Kidney (tissue), 14 donors: ENCODE measurements around the gene NDUFA8. TPM values are rescaled to one million over a fixed set of nuclear protein-coding genes. Genes with fewer than 3 reads are reported as not detected.

Experiments
- DNase-seq, 5 donors: peaks; one replicate each; pipeline ENCODE4 v3.0.0-alpha.2; 2013 to 2020
- FAIRE-seq: peaks from 2 replicates; lab custom pipeline; 2012; peaks lifted over from hg19 to GRCh38; lab: Jason Lieb, UNC
- H3K27ac ChIP-seq, 2 donors: one replicate each; pipeline ENCODE4 v1.7.0; 2013; ENCODE audit warnings: low read depth in 2 of 2, low read length in 2 of 2, inconsistent platforms in 1 of 2
- H3K27me3 ChIP-seq: one replicate; pipeline ENCODE4 v1.7.1; 2013; ENCODE audit warnings: low read length, inconsistent platforms; ENCODE audit not compliant: control insufficient read depth, insufficient read depth
- H3K36me3 ChIP-seq, 3 donors: one replicate each; pipeline versions ENCODE4 v1.7.0 to v1.7.1; 2013; ENCODE audit warnings: low read length in 3 of 3, control low read depth in 1 of 3, inconsistent platforms in 1 of 3; ENCODE audit not compliant: insufficient read depth in 3 of 3, control insufficient read depth in 2 of 3
- H3K4me1 ChIP-seq, 3 donors: one replicate each; pipeline versions ENCODE4 v1.7.0 to v1.7.1; 2013; ENCODE audit warnings: low read length in 3 of 3, inconsistent platforms in 1 of 3, low read depth in 1 of 3; ENCODE audit not compliant: control insufficient read depth in 2 of 3, insufficient read depth in 2 of 3
- H3K4me3 ChIP-seq, 3 donors: one replicate each; pipeline versions ENCODE4 v1.7.0 to v1.8.1; 2013; ENCODE audit warnings: low read length in 3 of 3, control low read depth in 1 of 3, inconsistent platforms in 1 of 3
- H3K9ac ChIP-seq, 3 donors: one replicate each; pipeline versions ENCODE4 v1.7.0 to v1.7.1; 2013; ENCODE audit warnings: low read length in 3 of 3, control low read depth in 1 of 3, inconsistent platforms in 1 of 3
- H3K9me3 ChIP-seq, 3 donors: one replicate each; pipeline versions ENCODE4 v1.7.0 to v1.7.1; 2013; ENCODE audit warnings: low read length in 3 of 3, control low read depth in 1 of 3, inconsistent platforms in 1 of 3; ENCODE audit not compliant: control insufficient read depth in 2 of 3, insufficient read depth in 1 of 3
- intact Hi-C: fragments of 100-400 bp; cut with DNase I; formaldehyde crosslinking; loops from one replicate; pipeline ENCODE4 v1.11.1; 2022
- polyA plus RNA-seq: library from polyadenylated mRNA; stranded (reverse); fragments of 350-450 nt; fragmentation: Illumina TruSeq; extraction: RNeasy Lipid Tissue Mini Kit (QIAGEN cat#74804); gene quantifications from one replicate; pipeline ENCODE4 v1.2.3, GENCODE V29; 2014; ENCODE audit warnings: low read depth, low replicate concordance; ENCODE audit not compliant: insufficient read depth
- total RNA-seq: library from RNA; stranded (reverse); fragmentation: NEBNext Ultra II Directional; extraction: Animal tissue kit (Norgen Biotek cat#: 25700); gene quantifications from one replicate; pipeline ENCODE4 v1.2.1, GENCODE V29; 2021
- TF ChIP-seq, protein P1 (sequence below): IDR thresholded peaks from 3 replicates; pipeline ENCODE4 v1.5.1; 2012; ENCODE audit warnings: mild to moderate bottlenecking, moderate library complexity, borderline replicate concordance; ENCODE audit not compliant: insufficient read depth; ENCODE audit errors: extremely low read depth
- donor health status: control.
- donor health status: control.
- donor health status: control.
- donor health status: control.
- donor health status: control.
- donor health status: DM: yes; HTN: yes; CAD: no.
- donor health status: Normal renal cell carcinoma (clear cell type).

NDUFA8 gene
- total and polyA plus RNA-seq, 2 donors from 2014 or later, result 42.5 to 264 TPM

DNA sequence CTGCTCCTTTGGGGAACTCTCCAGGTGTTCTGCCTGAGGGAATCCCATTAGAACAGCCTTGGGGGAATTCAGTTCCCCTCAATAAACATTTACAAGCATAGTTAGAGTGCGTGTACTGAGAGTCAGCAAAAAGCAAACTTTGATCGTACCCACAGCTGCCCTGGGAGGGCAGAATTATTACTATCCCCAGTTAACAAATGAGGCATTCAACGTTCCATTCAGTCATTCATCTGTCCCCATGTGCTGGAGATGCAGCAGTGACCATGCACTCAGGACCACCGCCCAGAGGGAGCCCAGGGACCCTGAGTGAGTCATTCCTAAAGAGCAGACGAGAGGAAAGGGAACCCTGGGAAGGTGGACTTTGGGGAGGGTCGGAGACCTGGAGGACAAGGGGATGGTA, 47.3 kb downstream of the NDUFA8 start:
- DNase-seq (no peak), FAIRE-seq (no peak)
- Histone ChIP-seq H3K27ac (no peak overlapping the region), H3K27me3 (no peaks in the 10 kb centered on the region), H3K4me3 (no peak overlapping the region), H3K9me3 (no peaks in the 10 kb centered on the region), H3K36me3 (no peaks in the 10 kb centered on the region), H3K9ac (no peak overlapping the region), H3K4me1 (no peaks in the 10 kb centered on the region)
- intact Hi-C loops, result no loop called here
- TF ChIP-seq, protein P1, sequence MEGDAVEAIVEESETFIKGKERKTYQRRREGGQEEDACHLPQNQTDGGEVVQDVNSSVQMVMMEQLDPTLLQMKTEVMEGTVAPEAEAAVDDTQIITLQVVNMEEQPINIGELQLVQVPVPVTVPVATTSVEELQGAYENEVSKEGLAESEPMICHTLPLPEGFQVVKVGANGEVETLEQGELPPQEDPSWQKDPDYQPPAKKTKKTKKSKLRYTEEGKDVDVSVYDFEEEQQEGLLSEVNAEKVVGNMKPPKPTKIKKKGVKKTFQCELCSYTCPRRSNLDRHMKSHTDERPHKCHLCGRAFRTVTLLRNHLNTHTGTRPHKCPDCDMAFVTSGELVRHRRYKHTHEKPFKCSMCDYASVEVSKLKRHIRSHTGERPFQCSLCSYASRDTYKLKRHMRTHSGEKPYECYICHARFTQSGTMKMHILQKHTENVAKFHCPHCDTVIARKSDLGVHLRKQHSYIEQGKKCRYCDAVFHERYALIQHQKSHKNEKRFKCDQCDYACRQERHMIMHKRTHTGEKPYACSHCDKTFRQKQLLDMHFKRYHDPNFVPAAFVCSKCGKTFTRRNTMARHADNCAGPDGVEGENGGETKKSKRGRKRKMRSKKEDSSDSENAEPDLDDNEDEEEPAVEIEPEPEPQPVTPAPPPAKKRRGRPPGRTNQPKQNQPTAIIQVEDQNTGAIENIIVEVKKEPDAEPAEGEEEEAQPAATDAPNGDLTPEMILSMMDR, result no peak

DNA sequence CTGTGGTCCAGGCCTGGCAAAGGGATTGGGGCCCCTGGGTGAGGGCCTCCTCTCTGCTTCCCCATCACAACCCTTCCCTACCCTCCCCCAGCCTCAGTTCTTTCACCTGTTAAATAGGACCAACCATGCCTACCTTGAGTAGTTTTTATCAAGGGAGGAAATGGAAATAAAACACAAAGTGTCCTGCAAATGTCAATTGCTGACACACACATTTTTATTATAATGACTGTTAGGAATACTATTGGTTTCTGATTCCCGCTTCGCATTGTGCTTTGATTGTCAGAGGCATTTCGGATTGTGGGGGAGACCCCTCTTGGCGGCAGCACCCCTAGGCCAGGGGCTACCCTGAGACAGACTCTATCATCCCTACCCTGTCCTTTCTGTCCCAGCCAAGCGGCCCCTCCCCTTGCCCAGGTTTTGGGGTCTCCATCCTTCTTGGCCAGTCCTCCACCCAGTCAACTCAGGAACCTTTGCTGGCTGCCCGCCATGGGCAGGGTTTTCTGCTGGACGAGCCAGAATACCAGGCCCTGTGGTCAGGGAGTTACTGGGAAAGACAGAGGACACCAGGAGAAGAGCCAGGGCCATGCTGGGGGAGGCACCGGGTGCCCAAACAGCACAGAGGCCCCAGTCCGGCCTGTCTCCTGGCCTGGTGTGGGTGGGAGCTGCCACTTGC, 48.0 kb downstream of the NDUFA8 start:
- no peaks in the 10 kb centered on the region for H3K27me3 ChIP-seq
- intact Hi-C loops, result no loop called here
- H3K4me3 ChIP-seq, result no peak overlapping the region
- TF ChIP-seq, protein P1, result no peak
- DNase-seq (no peak), FAIRE-seq (no peak)
- no peak overlapping the region for H3K27ac ChIP-seq
- no peaks in the 10 kb centered on the region for H3K9me3 ChIP-seq
- H3K36me3 ChIP-seq, result no peaks in the 10 kb centered on the region
- no peak overlapping the region for H3K9ac ChIP-seq
- no peaks in the 10 kb centered on the region for H3K4me1 ChIP-seq

DNA sequence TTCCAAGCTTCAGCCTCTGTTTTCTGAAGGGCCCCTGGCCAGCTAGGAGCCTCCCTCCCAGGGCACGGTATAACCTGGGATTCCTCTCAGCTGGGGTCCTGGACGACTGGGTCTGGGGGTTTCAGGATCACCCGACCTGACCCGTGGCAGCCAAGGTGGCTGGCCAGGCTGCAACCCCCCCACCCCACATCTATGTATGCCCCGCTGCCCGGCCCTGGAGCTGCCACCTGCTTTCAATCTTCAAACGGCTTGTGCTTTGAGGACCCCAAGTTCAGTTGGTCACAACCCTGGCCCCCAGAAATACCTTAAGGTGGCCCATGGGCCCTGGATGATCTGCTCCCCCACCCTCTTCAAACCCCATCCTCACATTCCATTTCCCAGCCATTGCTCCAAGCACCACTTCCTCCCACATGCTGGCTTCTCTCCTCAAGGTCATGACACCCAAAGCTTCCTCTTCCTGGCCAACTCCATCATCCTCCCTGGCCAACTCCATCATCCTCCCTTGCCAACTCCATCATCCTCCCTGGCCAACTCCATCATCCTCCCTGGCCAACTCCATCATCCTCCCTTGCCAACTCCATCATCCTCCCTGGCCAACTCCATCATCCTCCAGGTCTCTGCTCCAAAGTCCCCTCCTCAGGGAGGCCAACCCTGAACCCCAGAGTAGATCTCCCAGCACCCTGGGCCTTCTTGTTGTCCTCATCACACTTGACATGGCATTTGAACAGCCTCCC, 49.3 kb downstream of the NDUFA8 start:
- no peak overlapping the region for H3K9ac ChIP-seq
- TF ChIP-seq, protein P1, result no peak
- FAIRE-seq, result no peak
- no peaks in the 10 kb centered on the region for H3K9me3 ChIP-seq
- H3K4me3 ChIP-seq, result no peak overlapping the region
- H3K27ac ChIP-seq, result no peak overlapping the region
- no peak for DNase-seq
- intact Hi-C loops, result no loop called here
- H3K4me1 ChIP-seq, result no peaks in the 10 kb centered on the region
- no peaks in the 10 kb centered on the region for H3K36me3 ChIP-seq
- no peaks in the 10 kb centered on the region for H3K27me3 ChIP-seq
